C4-2B (cell line): ENCODE results near the gene ATL2.

Source experiments
- CTCF ChIP-seq: fragments of 450-650 bp; conservative IDR thresholded peaks from 2 replicates; pipeline ENCODE4 v1.5.1; 2017; ENCODE audit warnings: mild to moderate bottlenecking
- ZFX ChIP-seq: fragments of 450-650 bp; IDR thresholded peaks from 2 replicates; pipeline ENCODE4 v1.6.1; 2017

- TF ChIP-seq CTCF (no peak), ZFX (no peak)
These were observed 97.9 kb downstream of the ATL2 start for GRCh38 chr2:38279201-38279600.
